ENCODE data around the gene UBXN7. TPM values are rescaled to one million over a fixed set of nuclear protein-coding genes. Genes with fewer than 3 reads are reported as not detected.

UBXN7 gene
- total and polyA plus RNA-seq, 2 of the 8 experiments (the other 6 are each of a cell fraction or from before 2014, with no cell fraction given), result 18.5 to 109 TPM

GRCh38 chr3:196463478-196463756 lies 31.2 kb upstream of the UBXN7 start:
- no peaks in the 10 kb centered on the region for H3K79me1 ChIP-seq (ENCODE audit: low read depth, low read length)
- H2AFZ ChIP-seq (ENCODE audit: low read length), result no peak overlapping the region
- no peak overlapping the region for H3K27ac ChIP-seq (ENCODE audit: low read depth, low read length)
- H3K4me3 ChIP-seq (ENCODE audit: extremely low read depth in 1 of 4, insufficient read depth in 2 of 4, low read depth in 3 of 4, low read length in 4 of 4), result no peak overlapping the region
- H3K79me2 ChIP-seq (ENCODE audit: control insufficient read depth in 1 of 2, insufficient read depth in 2 of 2, low read length in 2 of 2), result no peaks in the 10 kb centered on the region
- ChIA-PET CTCF (ENCODE audit: partially characterized antibody) (interaction anchor here (1.4 kb wide), 1 partner anchor 10 kb away, joined by 5 read pairs; no protein-coding TSS in a partner anchor), POLR2A (ENCODE audit: partially characterized antibody) (no interaction called here)
- H4K8ac ChIP-seq (ENCODE audit: extremely low read depth, insufficient read depth, low read length), result no peak overlapping the region
- H2BK120ac ChIP-seq (replicated peaks; ENCODE audit: low read depth, low read length), result no peak overlapping the region
- H3K56ac ChIP-seq (replicated peaks; ENCODE audit: insufficient read length, low read depth, low read length), result no peak overlapping the region
- FAIRE-seq, result no peak
- H2BK20ac ChIP-seq (ENCODE audit: low read length), result no peak overlapping the region
- no peak overlapping the region for H2BK12ac ChIP-seq (ENCODE audit: low read depth, low read length)
- H4K91ac ChIP-seq (replicated peaks; ENCODE audit: insufficient read length, low read length), result no peak overlapping the region
- H2AK5ac ChIP-seq (ENCODE audit: low read depth, low read length), result no peak overlapping the region
- no peak overlapping the region for H3K14ac ChIP-seq (ENCODE audit: insufficient read length)
- H3K9ac ChIP-seq (replicated peaks in 1 of 4; ENCODE audit: extremely low read depth in 1 of 4, low read depth in 3 of 4, low read length in 3 of 4), result no peak overlapping the region
- WGBS, 2 experiments (ENCODE audit: extremely low coverage in 1 of 2, insufficient coverage in 1 of 2, insufficient read length in 1 of 2, insufficient replicate concordance in 2 of 2, low coverage in 1 of 2, low lambda C conversion rate in 2 of 2, missing lambda C conversion rate in 1 of 2), result 83% methylated on average over 2 of the region's 2 CpGs; no CpG with 5 or more reads in 1 of the 2 experiments
- H2BK15ac ChIP-seq (ENCODE audit: low read length), result no peak overlapping the region
- no peak overlapping the region for H4K5ac ChIP-seq (ENCODE audit: insufficient read length, low read depth, low read length)
- no peaks in the 10 kb centered on the region for H3K27me3 ChIP-seq (replicated peaks in 1 of 4; ENCODE audit: control insufficient read depth in 3 of 4, extremely low read depth in 1 of 4, insufficient read depth in 3 of 4, low read length in 3 of 4)
- no peaks in the 10 kb centered on the region for H4K20me1 ChIP-seq (replicated peaks in 1 of 2; ENCODE audit: control insufficient read depth in 1 of 2, insufficient read depth in 2 of 2, low read length in 2 of 2)
- H3K4ac ChIP-seq (replicated peaks; ENCODE audit: insufficient read length, low read depth, low read length), result no peak overlapping the region
- H3K9me3 ChIP-seq (ENCODE audit: insufficient read depth in 2 of 2, low read depth in 1 of 2, low read length in 1 of 2), result no peaks in the 10 kb centered on the region
- no peaks in the 10 kb centered on the region for H3K4me1 ChIP-seq (replicated peaks in 1 of 4; ENCODE audit: control insufficient read depth in 3 of 4, insufficient read depth in 4 of 4, low read length in 3 of 4)
- H3K36me3 ChIP-seq (ENCODE audit: control insufficient read depth in 2 of 4, insufficient read depth in 4 of 4, low read length in 3 of 4), result peaks cover 0 to 1% (median 0%) of the 10 kb centered on the region in 4 experiments; a peak in 1 of 8 replicates
- H2BK5ac ChIP-seq (ENCODE audit: low read depth, low read length), result no peak overlapping the region
- no peak overlapping the region for H3K18ac ChIP-seq (ENCODE audit: extremely low read depth, low read length)
- peaks cover 10% of the 10 kb centered on the region; the same call in 1 of the 2 replicates for H3K23me2 ChIP-seq (ENCODE audit: low read depth, low read length)
- no peak overlapping the region for H3K23ac ChIP-seq (ENCODE audit: insufficient read length)
- no peak overlapping the region for H3K4me2 ChIP-seq (ENCODE audit: insufficient read depth in 1 of 2, low read depth in 2 of 2, low read length in 2 of 2)
- DNase-seq (ENCODE audit: low read depth in 1 of 2, low spot score in 2 of 2), result no peak
- TF ChIP-seq RAD21 (IDR thresholded peaks at IDR 0.05 in 1 of 2, conservative IDR thresholded peaks at IDR 0.05 in 1 of 2; ENCODE audit: low read depth in 2 of 2, low read length in 2 of 2) (no peak), SIRT6 (IDR thresholded peaks at IDR 0.05; ENCODE audit: low read length) (no peak), SIX5 (IDR thresholded peaks at IDR 0.05; ENCODE audit: low read depth, low read length) (no peak), CREB1 (IDR thresholded peaks at IDR 0.05) (no peak), EGR1 (IDR thresholded peaks at IDR 0.05; ENCODE audit: borderline replicate concordance, low read depth, low read length) (no peak), ASH2L (IDR thresholded peaks at IDR 0.05; ENCODE audit: low read length) (no peak), CTBP2 (IDR thresholded peaks at IDR 0.05; ENCODE audit: borderline replicate concordance, insufficient read depth, insufficient read length, low read length) (no peak), GABPA (IDR thresholded peaks at IDR 0.05; ENCODE audit: borderline replicate concordance, insufficient read depth, low read length) (no peak), HDAC2 (IDR thresholded peaks at IDR 0.05; ENCODE audit: borderline replicate concordance in 1 of 2, low read depth in 2 of 2, low read length in 2 of 2) (no peak), KDM1A (IDR thresholded peaks at IDR 0.05; ENCODE audit: borderline replicate concordance, low read length) (no peak), POLR2A (IDR thresholded peaks at IDR 0.05; ENCODE audit: control extremely low read depth in 1 of 2, low read depth in 2 of 2, low read length in 2 of 2) (no peak)

All from H1 (cell line).